GM18873 (cell line): ENCODE results near the gene GAMT.

Source experiments
- ATAC-seq: cut with Tn5 transposase; IDR thresholded peaks from one replicate; pipeline ENCODE4 v1.9.1; 2021; ENCODE audit warnings: mild to moderate bottlenecking, moderate library complexity, moderate number of reproducible peaks; ENCODE audit not compliant: unreplicated experiment, low FRiP score

The GAMT gene

GRCh38 chr19:1387684-1388636 lies 13.4 kb downstream of the GAMT start:
- no peak for ATAC-seq

- ATAC-seq, result no peak
Measured at GRCh38 chr19:1386945-1387683, 14.2 kb downstream of the GAMT start.

- ATAC-seq, result no peak
Measured at GRCh38 chr19:1385816-1386215, 15.5 kb downstream of the GAMT start.

- no peak for ATAC-seq
Measured at GRCh38 chr19:1384478-1385110, 16.7 kb downstream of the GAMT start.

- ATAC-seq, result no peak
Measured at GRCh38 chr19:1384085-1384462, 17.3 kb downstream of the GAMT start.

- ATAC-seq, result peak; percentile 61
Measured at GRCh38 chr19:1383312-1384084, 17.8 kb downstream of the GAMT start, which contains the start of gene NDUFS7. Gene NDUFS7 (plus strand): TSS chr19:1383907. CDS start chr19:1383927, 20 bp downstream.

- no peak for ATAC-seq
Measured at GRCh38 chr19:1383017-1383311, 18.4 kb downstream of the GAMT start.

GRCh38 chr19:1382250-1382649 lies 19.1 kb downstream of the GAMT start:
- ATAC-seq, result no peak

GRCh38 chr19:1379961-1380489 lies 21.3 kb downstream of the GAMT start:
- no peak for ATAC-seq

- no peak for ATAC-seq
Measured at GRCh38 chr19:1379126-1379905, 22.0 kb downstream of the GAMT start.

GRCh38 chr19:1377965-1378785 lies 23.2 kb downstream of the GAMT start:
- ATAC-seq, result no peak

- ATAC-seq, result no peak
Measured at GRCh38 chr19:1377176-1377964, 24.0 kb downstream of the GAMT start.

- no peak for ATAC-seq
Measured at GRCh38 chr19:1376415-1376805, 24.9 kb downstream of the GAMT start.

- no peak for ATAC-seq
Measured at GRCh38 chr19:1374250-1374577, 27.1 kb downstream of the GAMT start.

- no peak for ATAC-seq
Measured at GRCh38 chr19:1373534-1374249, 27.6 kb downstream of the GAMT start.

GRCh38 chr19:1373042-1373533 lies 28.3 kb downstream of the GAMT start:
- ATAC-seq, result no peak
